GM19238 (cell line): Measurements from ENCODE around the gene RBM22.
"Not testable (repeated sequence)": the region's sequence is repeated elsewhere in the genome, so short reads cannot be mapped to it uniquely, and the experiment has no call there.

Source experiments
- DNase-seq: peaks from one replicate; pipeline ENCODE4 v3.0.0; 2011; ENCODE audit warnings: low spot score; ENCODE audit not compliant: insufficient read length

RBM22 gene

DNA sequence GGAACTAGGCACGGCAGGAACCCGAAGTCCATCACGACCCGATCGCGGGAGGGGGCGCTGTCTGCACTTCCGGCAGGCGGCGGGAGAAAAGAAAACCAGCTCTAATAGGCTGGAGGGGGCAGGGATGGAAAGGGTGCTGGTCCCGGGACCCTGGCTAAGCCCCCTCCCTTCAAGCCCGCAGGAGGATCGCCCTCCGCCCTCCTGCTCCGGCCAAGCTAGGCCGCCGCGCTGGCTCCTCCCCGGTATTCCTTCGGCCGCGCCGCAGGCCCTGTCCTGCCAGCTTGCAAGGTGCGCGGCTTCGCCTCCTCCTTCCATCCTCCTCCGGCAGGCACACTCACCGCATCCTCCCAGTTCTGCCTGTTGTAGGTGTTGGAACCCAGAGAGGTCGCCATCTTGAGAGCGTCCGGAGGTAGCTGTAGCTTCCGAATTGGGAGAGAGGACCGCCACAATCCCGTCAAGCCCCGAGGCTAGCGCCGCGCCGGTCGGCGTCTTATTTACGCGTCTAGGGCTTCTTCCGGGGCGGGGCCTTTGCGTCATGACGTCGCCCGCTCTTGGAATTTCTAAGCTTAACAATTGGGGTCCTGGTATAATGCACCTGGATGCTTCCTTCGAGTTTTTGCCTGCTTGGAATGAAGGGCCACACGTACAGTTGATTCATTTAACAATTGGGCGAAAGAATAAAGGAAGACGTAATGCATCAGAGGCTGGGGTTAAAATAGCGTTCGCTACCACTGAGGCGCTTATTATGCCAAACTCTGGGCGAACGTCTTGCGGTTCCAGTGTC, at the start of gene RBM22:
Gene RBM22, minus strand, starts transcription at position 469 of the 784 bp plus-strand sequence. Its CDS starts 77 bp downstream, at position 392.
- peak; percentile 72 for DNase-seq

- DNase-seq: no peak
Measured at GRCh38 chr5:150750469-150750868, 49.6 kb upstream of the RBM22 start.

GRCh38 chr5:150743142-150743488, 42.3 kb upstream of the RBM22 start:
- not testable (repeated sequence) for DNase-seq

- DNase-seq: not testable (repeated sequence)
Measured at GRCh38 chr5:150742455-150743141, 41.7 kb upstream of the RBM22 start.

GRCh38 chr5:150740992-150741391, 40.1 kb upstream of the RBM22 start:
- DNase-seq: no peak

DNA sequence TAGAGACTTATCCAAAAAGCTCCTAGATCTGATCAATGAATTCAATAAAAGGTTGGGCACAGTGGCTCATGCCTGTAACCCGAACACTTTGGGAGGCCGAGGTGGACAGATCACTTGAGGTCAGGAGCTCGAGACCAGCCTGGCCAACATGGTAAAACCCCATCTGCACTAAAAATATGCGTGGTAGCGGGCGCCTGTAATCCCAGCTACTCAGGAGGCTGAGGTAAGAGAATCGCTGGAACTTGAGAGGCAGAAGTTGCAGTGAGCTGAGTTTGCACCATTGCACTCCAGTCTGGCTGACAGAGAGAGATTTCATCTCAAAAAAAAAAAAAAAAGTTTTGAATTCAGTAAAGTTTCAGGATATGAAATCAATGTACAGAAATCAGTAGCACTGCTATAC, 38.0 kb upstream of the RBM22 start:
- DNase-seq: no peak

DNA sequence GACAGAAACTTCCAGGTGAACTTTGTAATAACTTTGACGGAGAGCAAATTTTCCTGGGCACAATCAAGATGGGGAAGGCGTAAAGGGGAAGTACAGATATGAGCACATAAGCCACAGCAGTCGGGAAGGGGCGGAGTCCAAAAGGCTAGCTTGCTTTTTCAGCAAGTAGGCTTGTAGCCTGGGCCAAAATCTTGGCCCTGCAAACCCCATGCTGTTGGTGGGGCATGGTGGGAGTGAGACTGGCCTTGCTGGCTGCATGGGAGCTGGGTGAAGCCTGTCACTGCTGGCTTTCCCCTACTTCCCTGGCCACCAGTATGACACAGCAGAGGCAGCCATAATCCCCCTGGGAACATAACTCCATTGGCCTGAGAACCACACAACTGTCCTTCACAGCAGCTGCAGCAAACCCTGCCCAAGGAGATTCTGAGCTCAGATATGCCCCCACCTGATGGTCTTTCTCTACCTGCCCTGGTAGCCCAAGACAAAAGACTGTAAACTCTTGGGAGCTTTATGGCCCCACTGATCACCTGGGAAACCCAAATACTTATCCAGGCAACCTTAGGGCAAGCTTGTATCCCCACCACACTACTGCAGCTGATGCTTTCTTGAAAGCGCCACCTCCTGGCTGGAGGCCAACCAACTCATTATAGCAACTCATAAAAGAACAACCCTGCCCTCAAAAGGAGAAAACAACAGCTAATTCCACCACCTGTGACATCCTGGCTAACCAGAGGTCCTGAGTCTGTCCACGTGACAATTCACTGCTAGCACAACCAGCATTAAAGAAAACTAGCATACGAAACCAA, 33.9 kb upstream of the RBM22 start:
- DNase-seq: no peak

DNA sequence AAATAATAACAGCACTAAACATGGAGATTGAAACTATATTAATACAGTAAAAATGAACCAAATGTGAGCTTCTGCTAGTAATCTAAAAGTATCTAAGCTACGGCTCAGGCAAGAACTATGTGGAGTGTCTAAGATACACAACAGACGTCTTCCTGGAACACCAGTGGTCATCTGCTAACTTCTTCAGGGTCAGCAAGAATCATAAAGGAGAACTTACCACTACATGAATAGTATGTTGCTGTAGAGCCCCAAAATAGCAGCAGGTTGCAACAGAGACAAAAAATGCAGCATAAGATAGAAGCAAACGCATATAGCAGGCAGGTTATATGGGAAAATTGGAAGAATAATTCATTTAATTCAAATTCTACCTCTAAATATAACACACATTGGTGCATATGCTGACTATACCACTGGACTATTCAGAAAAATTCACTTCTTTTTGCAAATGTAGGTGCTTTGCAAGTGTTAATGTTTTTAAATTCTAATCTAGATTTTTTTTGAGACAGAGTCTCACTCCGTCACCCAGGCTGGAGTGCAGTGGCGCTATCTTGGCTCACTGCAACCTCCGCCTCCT, 30.9 kb upstream of the RBM22 start:
- no peak for DNase-seq

DNA sequence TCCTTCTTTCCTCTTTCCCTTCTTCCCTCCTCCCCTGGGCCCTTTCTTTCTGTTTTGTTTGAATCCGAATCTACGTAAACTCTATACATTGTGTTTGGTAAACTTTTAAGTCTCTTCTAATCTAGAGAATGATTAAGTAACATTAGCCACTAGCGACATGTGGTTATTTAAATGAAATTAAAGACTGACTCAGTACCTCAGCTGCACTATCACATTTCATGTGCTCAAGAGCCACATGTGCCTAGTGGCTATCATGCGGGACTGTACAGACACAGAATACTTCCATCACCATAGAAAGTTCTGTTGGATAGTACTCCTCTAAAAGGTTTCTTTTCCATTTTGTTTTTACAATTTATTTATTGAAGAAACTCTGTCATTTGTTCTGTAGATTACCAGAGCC, 29.0 kb upstream of the RBM22 start:
- no peak for DNase-seq

- DNase-seq: no peak
Measured at GRCh38 chr5:150723845-150724244, 23.0 kb upstream of the RBM22 start.

- DNase-seq: no peak
Measured at GRCh38 chr5:150710165-150710564, 9.3 kb upstream of the RBM22 start.

DNA sequence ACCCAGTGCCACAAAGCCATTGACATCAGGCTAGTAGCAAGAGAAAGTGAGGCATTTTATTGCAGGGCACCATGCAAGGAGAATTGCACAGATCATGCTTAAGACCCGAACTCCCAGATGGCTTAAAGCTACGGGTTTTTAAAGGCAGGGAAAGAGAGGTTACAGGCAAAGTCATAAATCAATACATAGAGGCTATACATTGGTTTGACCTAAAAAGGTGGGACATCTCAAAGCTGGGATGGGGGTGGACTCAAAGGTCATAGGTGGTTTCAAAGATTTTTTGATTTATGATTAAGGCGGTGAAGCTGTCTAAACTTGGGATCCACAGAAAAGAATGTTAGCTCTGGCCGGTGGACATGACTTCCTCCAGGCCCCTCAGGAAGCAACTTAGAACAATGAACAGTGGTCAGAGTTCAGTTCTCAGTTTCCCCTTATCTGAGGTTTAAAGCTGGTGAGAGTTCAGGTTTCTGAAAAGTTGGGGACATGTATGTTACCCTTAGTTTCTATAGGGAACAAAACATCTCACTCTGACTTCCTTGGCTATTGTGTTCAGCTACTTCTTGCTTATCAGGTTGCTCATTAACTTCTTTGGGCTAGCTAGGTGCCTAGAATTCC, 6.0 kb upstream of the RBM22 start:
- DNase-seq: no peak

DNA sequence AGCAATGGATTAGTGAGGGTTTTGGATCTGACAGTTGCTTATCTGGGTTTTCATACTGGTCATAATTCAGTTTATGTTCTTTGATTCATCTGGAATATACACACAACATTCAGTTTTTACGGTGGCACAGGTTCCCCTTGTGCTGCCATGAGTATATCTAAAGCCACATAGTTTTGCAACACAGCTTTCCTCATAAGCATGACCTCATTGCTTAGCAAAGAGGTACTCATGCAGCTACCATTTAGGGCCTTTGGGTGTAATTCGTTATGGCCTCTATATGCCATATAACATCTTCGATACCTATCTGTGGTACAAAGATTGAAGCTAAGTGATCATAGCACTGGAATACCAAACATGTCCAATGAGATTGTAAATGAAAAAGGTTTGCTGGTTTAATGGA, 2.9 kb upstream of the RBM22 start:
- no peak for DNase-seq

GRCh38 chr5:150700246-150700593, 642 bp downstream of the RBM22 start:
- DNase-seq: no peak

DNA sequence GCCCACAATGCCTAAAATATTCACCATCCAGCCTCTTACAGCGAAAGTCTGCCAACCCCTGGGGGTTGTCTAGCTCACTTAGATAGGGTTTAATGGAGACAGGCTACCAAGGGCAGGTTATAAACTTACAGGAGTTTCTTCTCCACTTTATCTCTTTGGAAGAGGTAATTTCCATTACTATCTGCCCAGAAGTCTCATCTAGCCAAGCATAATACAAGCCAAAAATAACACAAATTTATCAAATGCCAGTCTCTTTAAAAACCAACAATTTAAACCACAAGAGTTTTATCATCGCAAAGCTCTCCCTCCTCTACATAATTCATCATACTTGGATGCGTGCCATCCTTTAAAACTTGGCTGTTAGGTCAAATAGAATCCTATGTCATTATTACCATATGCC, 6.2 kb downstream of the RBM22 start:
- no peak for DNase-seq

DNA sequence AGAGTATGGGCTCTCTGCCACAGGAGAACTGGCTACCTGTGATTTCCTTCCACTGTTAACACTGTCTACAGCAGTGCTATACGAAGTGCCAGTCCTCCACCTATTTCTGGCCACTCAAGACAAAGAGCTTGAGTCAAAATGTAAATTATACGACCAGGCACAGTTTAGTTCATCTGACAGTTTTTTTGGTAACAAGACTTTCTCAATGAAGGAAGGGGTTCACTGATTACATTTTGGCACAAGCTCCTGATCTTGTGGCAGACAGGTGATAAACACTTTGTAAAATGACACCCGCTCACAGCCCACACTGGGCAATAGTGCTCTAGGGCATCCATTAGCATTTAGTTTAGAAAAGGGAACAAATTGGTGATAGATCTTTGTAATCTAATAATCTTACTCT, 8.6 kb downstream of the RBM22 start:
- no peak for DNase-seq

- no peak for DNase-seq
Measured at GRCh38 chr5:150690760-150691159, 10.1 kb downstream of the RBM22 start.

DNA sequence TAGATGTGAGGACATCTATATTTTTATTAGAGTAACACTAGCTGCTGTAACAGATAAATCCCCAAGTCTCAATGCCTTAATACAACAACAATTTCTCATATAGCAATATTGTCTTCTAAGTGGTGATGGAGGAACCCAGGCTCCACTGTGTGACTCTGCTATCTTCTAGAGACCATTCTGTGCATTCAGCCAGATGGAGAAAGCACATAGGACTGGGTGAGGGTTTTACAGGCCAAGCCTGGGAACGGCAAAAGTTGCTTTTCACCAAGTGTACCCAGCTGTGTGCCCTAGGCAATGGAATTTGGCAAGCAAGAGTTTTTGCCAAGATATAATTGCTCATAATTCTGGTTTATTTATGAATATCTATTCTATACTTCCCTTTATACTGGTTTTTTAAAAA, 11.7 kb downstream of the RBM22 start:
- DNase-seq: no peak

- no peak for DNase-seq
Measured at GRCh38 chr5:150676578-150676977, 24.3 kb downstream of the RBM22 start.

DNA sequence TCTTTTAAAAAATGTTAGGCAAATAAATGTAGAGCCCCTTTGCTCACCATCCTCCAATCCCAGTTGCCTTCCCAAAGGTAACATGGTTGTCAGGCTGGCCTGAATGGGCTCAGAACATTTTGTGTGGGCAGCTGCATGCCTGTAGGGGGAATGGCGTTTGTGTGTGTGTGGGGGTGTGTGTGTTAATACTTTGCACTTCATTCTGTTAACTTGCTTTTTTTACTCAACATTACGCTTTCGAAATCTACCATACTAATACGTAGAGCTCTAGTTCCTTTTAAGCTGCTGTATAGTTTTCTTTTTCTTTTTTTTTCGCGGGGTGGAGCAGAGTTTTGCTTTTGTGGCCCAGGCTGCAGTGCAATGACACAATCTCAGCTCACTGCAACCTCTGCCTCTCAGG, 25.8 kb downstream of the RBM22 start:
- DNase-seq: no peak

GRCh38 chr5:150674341-150674821, 26.5 kb downstream of the RBM22 start:
- no peak for DNase-seq
